Posterior vena cava (tissue), 2 donors: Measurements from ENCODE around the gene TAS1R2. TPM values are rescaled to one million over a fixed set of nuclear protein-coding genes. Genes with fewer than 3 reads are reported as not detected.
"Not testable (repeated sequence)": the region's sequence is repeated elsewhere in the genome, so short reads cannot be mapped to it uniquely, and the experiment has no call there.

Experiments used
- DNase-seq: peaks from one replicate; pipeline ENCODE4 v3.0.0-alpha.2; 2020; ENCODE audit warnings: low spot score
- intact Hi-C, 2 donors: fragments of 100-400 bp; cut with DNase I; formaldehyde crosslinking; loops; one replicate each; pipeline versions ENCODE4 v1.14.1 to v1.14.2; 2022 to 2023
- total RNA-seq, 2 donors: library from RNA; stranded (reverse); fragmentation: NEBNext Ultra II Directional; extraction: Animal tissue kit (Norgen Biotek cat#: 25700); gene quantifications; one replicate each; pipeline ENCODE4 v1.2.1, GENCODE V29; 2021
- donor health status: DM: yes; HTN: yes; CAD: no.
- donor health status: DM: yes; HTN: yes; CAD: no.

TAS1R2 gene
- total RNA-seq, 2 donors from 2014 or later: not detected

- no peak for DNase-seq
- intact Hi-C loops: loop anchor here (5.0 kb wide), 1 partner anchor 277 kb away; no protein-coding TSS in a partner anchor
Measured at GRCh38 chr1:18874036-18874435, 14.6 kb upstream of the TAS1R2 start.

GRCh38 chr1:18872071-18872611 is 12.7 kb upstream of the TAS1R2 start:
- DNase-seq: no peak
- intact Hi-C loops: loop anchor here (5.0 kb wide), 1 partner anchor 275 kb away; no protein-coding TSS in a partner anchor

- DNase-seq: no peak
- intact Hi-C loops: loop anchor here (5.0 kb wide), 1 partner anchor 274 kb away; no protein-coding TSS in a partner anchor
Measured at GRCh38 chr1:18871401-18872070, 12.1 kb upstream of the TAS1R2 start.

- no peak for DNase-seq
- intact Hi-C loops: loop anchor here (5.0 kb wide), 1 partner anchor 274 kb away; no protein-coding TSS in a partner anchor
Measured at GRCh38 chr1:18870957-18871356, 11.5 kb upstream of the TAS1R2 start.

- intact Hi-C loops: loop anchor here (5.0 kb wide), 1 partner anchor 273 kb away; no protein-coding TSS in a partner anchor
Measured at GRCh38 chr1:18870595-18870865, 11.1 kb upstream of the TAS1R2 start.

GRCh38 chr1:18869847-18870594 is 10.6 kb upstream of the TAS1R2 start:
- intact Hi-C loops: loop anchor here (5.0 kb wide), 1 partner anchor 273 kb away; no protein-coding TSS in a partner anchor
- no peak for DNase-seq

More at GRCh38 chr1:18870595-18870865, 11.1 kb upstream of the TAS1R2 start:
- not testable (repeated sequence) for DNase-seq

- no peak for DNase-seq
- intact Hi-C loops: no loop called here
Measured at GRCh38 chr1:18868801-18869424, 9.5 kb upstream of the TAS1R2 start.

GRCh38 chr1:18868354-18868753 is 8.9 kb upstream of the TAS1R2 start:
- intact Hi-C loops: no loop called here
- no peak for DNase-seq

GRCh38 chr1:18866846-18867245 is 7.4 kb upstream of the TAS1R2 start:
- intact Hi-C loops: no loop called here
- no peak for DNase-seq

- intact Hi-C loops: no loop called here
- no peak for DNase-seq
Measured at GRCh38 chr1:18866314-18866713, 6.9 kb upstream of the TAS1R2 start.

GRCh38 chr1:18865176-18865575 is 5.7 kb upstream of the TAS1R2 start:
- intact Hi-C loops: no loop called here
- no peak for DNase-seq

GRCh38 chr1:18861590-18861989 is 2.1 kb upstream of the TAS1R2 start:
- intact Hi-C loops: no loop called here
- no peak for DNase-seq

GRCh38 chr1:18861082-18861481 is 1.6 kb upstream of the TAS1R2 start:
- DNase-seq: no peak
- intact Hi-C loops: no loop called here

- intact Hi-C loops: loop anchor here in 1 of 2 donors (5.0 kb wide), 1 partner anchor 1209 kb away; no protein-coding TSS in a partner anchor
- no peak for DNase-seq
Measured at GRCh38 chr1:18858070-18858688, 1.3 kb downstream of the TAS1R2 start.

GRCh38 chr1:18856435-18856834 is 3.0 kb downstream of the TAS1R2 start:
- intact Hi-C loops: loop anchor here in 1 of 2 donors (5.0 kb wide), 1 partner anchor 1211 kb away; no protein-coding TSS in a partner anchor
- no peak for DNase-seq

- no peak for DNase-seq
- intact Hi-C loops: loop anchor here in 1 of 2 donors (5.0 kb wide), 1 partner anchor 1212 kb away; no protein-coding TSS in a partner anchor
Measured at GRCh38 chr1:18855573-18855972, 3.9 kb downstream of the TAS1R2 start.

GRCh38 chr1:18854331-18855025 is 5.0 kb downstream of the TAS1R2 start:
- no peak for DNase-seq
- intact Hi-C loops: loop anchor here in 1 of 2 donors (5.0 kb wide), 1 partner anchor 1213 kb away; no protein-coding TSS in a partner anchor

GRCh38 chr1:18852501-18852900 is 7.0 kb downstream of the TAS1R2 start:
- intact Hi-C loops: no loop called here
- no peak for DNase-seq

GRCh38 chr1:18849261-18849711 is 10.2 kb downstream of the TAS1R2 start:
- intact Hi-C loops: no loop called here

More at GRCh38 chr1:18849261-18849711, 10.2 kb downstream of the TAS1R2 start:
- DNase-seq: no peak
